LHCN-M2 (cell line): ENCODE measurements around the gene CBX5. TPM values are rescaled to one million over a fixed set of nuclear protein-coding genes. Genes with fewer than 3 reads are reported as not detected.

Experiments
- DNase-seq: peaks from one replicate; pipeline ENCODE4 v3.0.0-alpha.2; 2012; ENCODE audit warnings: low read depth
- total RNA-seq: library from RNA; depleted of rRNA; stranded (reverse); fragments of >200 nt; gene quantifications from 2 replicates; pipeline ENCODE4 v1.2.3, GENCODE V29; 2014

CBX5 gene
- total RNA-seq, 1 experiment from 2014 or later = 90.8 TPM

DNA sequence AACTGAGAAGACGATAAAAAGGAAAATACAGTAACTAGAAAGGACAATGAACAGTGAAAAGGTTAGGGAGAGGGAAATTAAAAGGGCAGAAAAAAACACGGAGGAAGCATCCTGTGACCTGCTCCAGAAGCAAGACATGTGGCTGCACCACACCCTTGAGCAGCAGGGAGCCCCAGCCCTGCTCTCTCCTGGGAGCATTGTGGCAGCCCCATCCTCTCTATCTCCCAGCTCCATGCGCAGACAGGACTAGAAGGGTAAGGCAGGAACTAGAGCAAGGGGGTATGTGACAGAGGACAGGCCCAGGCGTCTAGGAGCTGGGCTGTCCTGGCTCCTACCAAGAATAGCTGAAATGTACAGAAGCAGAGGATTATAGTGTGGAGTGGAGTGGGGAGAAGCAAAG lies 52.5 kb downstream of the CBX5 start:
- no peak for DNase-seq

DNA sequence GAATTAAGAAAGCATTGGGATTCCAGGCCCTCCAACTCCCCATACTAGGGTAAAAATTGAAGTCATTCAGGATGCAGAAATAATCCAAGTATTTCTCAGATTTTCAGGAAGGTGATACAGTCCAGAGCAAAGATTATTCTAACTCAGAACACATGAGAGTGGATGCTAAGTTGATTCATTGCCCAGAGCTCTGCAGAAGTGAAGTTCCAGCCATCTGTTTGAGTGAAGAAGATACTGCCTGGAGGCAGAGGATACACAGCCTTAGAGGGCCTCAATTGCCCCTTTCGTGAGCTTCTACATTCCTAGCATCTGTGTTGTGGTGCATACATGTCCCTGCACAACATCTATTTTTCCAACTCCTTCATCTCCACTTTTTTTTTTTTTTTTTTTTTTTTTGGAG lies 54.3 kb downstream of the CBX5 start:
- no peak for DNase-seq

DNA sequence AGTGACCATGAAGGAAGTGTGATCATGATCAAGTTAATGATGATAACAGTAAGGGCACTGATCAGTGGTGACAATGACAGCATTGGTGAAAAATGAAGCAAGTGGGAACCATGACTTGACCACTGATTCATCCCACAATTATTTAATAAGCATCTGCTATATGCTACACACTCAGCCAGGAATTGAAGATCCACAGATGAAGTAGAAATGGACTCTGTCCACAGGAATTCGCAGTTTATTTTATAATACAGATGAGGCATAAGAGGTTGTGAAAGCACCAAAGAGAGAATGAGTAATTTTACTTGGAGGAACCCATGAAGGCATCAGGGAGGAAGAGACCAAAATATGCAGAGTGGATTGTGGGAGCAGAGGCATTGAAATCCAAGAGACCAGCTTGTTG lies 57.3 kb downstream of the CBX5 start:
- peak; percentile 95 for DNase-seq

DNA sequence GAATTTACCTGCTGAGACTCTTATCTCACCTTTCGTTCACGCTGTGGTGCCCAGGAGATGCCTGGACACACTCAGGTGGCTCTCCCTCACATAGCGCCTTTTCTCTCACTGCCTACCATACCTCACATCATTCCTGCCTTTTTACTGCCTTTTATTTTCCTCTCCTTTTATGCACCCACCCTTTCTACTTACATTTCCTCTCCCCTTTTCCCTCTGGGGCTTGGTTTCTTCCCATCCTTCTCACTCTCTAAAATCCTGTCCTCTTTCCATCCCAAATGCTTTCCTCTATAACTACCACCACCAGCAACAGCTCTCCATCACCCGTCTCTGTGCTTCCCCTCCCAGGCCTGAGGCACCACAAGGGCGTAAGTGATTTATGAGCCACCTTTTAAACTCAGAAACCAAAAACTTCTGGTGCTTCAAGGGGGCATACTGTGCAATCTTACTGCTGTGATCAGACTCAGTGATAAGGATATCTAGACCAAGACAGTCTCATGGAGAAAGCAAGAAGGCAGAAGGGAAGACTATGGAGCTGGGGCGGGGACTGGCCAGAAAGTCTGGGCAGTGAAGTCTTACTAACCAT lies 58.4 kb downstream of the CBX5 start:
- DNase-seq = no peak

DNA sequence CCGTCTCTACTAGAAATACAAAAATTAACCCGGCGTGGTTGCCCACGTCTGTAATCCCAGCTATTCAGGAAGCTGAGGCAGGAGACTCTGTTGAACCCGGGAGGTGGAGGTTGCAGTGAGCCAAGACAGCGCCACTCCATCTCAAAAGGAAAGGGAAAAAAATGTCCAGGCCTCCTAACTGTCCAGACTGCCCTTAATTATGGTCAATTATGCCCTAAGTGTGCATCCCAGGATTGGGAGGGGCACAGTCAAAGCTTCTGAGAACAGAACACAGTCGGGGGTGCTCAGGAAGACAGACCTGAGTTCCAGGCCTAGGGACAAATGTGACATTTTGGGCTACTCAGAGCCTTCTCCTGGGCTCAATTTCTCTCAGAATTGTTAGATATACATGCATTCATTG lies 59.4 kb downstream of the CBX5 start:
- no peak for DNase-seq

DNA sequence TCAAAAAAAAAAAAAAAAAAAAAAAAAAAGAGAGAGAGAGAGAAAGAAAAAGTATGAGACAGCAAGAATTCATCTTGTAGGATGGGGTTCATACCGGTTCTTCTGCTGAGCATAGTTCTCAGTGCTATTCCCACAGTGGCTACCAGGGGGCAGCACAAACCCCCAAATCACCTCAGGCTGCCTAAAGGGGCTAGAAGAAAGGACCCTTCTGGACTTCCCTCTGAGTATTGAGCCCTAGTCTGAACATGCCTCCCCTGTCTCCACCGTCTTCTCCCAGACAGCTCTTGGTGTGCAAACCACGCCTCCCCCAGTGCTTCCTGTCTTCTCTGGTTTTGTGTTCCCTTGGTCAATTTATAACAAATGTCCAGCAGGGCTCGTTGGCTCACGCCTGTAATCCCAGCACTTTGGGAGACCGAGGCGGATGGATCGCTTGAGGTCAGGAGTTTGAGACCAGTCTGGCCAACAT lies 59.8 kb downstream of the CBX5 start:
- peak; percentile 73 for DNase-seq

DNA sequence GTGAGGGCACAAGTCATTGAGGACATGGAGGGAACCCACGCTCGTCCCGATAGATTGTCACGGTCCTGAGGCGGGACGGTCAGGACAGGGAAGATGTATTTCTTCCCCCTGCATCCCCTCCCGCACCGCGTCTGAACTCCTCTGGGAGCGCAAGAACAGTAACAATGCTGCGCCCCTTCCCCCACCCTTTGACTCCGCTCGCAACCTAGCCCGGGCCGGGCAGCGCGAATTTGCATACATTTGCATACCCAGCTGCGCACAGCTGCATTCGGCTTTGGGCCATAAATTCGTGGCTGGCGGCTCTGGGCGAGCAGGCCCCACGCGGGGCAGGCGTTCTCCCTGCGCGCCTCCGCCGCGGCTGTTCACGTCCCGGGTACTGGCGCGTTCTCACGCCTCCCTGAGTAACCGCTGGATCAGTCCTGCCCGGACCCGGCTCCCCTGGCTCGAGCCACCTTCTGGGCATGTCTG lies 62.1 kb downstream of the CBX5 start:
- no peak for DNase-seq

DNA sequence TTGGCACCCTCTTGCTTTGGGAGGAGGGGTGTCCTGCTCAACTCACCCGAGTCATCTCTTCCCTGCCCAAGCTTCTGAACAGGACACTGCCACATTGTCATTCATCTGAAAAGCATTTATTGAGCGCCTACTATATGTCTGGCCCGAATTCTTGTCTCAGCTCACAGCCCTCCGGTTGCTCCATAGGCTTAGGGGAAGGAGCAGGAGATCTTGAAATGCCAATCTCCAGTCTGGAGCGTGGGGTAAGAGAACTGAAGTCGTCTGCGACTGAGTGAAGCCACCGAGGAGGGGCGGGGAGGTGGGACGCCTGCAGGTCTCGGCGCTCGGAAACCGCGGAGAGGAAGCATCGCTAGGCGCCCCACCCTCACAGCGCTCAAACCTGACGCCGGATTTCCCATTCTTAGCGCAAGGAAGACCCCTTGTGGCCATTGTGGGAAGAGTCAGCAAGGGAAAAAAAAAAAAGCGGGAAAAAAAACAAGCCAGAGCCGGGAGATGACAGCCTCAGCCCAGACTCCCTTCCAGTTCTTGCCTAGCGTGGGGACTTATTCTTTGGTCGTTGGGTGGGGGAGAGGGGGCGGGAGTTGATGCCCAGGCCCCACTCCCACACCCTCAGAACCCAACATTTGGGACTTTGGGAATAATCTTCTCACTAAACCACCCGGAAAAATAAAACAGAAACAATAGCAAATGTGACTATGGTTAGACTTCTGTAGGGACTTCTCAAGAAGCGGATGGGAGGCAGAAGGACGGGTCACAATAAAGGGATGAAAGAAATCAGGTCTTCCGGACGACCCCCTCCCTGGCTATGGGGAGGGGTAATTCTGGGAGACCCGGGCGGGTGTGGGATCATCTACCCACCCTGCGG lies 62.9 kb downstream of the CBX5 start:
- peak; percentile 84 for DNase-seq

DNA sequence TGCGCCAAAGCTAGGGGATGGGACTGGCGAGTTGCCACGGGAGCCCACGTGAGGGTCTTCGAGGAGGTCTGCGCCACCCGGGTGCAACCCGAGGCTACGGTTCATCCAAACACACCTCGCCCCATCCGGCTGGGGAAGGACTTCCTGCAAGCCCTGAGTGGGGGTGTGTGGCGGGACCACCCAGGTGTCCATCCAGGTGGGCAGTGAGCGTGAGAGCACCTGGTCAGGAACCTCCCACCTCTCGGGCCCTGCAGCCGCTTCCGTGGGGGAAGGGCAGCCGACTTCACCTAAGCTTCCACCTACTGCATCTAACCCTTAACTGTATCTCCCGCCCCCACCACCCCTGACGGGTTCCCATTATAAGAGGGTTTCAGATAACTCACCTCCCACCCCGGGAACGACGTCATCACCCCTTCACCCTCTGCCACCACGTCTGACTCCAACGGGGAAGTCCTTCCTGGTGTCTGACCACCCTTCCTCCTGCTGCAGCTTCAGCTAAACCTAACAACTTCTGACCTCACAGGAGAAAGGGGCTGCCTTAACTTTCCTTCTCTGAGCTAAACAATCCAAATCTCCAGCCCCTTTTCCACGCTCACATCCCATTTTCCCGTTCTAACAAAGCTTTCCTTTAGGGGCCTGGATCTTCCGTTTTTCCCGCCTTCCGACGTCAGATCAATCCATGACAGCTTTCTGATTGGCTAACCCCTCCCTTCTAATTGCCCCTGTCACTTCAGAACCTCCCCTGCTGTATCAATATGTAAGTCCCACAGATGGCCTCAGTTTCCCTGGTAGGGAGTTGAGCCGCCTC lies 63.7 kb downstream of the CBX5 start:
- DNase-seq = no peak

DNA sequence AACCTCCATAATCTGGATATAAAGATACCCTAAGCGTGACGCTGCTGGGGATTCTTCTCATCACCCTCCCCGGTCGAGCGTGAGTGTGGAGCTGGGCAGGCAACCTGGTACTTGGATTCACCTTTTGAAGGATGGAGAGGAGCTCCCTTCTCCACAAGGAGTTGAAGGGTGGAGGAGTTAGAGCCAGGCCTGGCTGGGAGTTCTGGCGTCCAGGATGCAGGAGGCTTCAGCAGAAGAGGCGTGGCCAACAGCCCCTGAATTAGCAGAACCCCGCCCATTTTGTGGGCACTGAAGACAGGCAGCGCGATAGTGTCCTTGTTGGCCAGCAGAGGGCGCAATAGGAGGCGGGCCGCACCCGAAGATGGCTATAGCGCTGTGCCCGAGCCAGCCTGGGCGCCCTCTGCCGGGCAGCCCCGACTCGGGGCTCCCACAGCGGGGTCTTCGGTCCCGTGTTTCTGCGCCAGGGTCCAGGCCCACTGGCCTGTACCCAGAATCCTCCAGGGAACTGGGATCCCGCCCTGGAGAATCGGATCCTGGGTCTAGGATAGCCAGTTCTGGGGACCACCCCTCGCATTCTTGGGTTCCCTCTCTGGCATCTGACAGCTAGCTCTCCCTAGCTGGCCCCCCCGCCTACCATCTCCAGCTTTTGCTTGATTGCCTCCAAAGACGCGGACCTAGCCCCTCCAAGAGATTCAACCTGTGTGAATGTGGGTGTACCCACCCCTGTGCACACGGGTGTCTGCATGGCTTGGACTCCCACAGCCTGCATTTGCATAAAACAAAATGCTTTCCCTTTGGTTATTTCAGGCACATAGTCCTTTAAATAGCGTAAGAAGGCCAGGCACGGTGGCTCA lies 65.1 kb downstream of the CBX5 start:
- DNase-seq = peak; percentile 84

DNA sequence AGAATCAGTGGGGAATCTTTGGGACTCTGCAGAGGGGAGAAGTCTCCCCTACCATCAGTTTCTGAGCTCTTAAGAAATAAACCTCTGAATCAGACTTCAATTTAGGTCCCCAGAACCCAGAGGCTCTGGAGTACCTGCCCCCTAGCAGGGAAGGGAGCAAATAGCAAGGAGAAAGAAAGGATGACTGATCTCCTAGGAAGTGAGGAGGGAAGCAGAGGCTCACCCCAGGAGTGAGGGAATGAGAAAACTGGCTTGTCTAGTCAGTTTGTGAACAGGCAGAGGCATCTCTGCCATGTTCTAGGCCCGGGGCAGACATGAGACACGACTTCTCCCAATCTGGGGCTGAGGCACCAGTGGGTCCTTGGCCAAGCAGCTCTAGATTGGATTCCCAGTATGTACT lies 66.8 kb downstream of the CBX5 start:
- DNase-seq = peak; percentile 35

DNA sequence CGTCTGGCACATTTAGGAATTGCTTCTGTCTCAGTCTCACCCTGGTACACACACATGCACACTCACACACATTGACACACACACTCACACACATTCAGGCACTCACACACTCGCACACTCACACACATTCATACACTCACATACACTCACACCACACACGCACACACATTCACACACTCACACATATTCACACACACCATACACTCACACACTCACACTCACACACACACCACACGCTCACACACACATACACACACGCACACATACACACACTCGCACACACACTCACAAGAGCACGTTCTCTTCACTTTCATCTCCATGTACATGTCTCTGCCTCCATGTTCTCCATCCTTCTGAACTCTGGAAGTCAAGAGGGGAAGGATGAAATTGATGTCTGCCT lies 68.0 kb downstream of the CBX5 start:
- DNase-seq = no peak

DNA sequence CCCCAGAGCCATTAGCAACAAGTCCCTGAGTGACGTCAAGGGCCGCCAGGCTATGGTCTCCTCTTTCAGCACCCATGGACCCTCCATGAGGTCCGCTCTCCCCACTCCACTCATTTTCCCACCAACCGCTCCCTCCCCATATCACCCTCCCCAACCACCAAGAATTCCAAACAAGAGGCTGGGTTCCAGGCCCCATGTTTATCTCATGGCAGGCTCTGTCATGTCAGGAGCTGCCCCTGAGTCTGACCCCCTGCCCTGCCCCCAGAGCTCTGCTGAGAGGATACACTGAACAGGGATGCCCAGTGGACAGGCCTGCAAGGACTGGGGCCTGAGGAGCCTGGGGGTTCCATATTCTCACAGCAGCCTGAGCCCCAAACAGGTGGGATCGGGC lies 69.5 kb downstream of the CBX5 start:
- no peak for DNase-seq

DNA sequence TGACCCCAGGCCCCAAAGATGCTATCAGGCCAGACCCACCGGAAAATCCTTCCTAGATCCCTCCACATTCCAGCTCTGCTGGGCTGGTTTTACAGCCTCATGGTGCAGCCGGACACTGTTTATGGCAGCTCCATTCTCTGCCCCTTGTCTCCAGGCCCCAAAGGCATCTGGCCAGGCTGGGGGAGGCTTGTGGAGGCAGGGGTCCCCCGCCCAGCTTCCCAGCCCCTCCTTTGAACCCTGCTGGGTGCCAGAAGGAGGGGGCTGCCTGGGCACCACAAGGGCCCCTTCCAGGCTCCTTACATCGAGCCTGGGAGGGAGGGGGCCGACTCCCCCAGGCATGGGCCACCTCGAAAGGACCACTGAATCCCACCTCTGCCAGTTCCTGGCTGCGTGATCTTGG lies 71.3 kb downstream of the CBX5 start:
- no peak for DNase-seq

DNA sequence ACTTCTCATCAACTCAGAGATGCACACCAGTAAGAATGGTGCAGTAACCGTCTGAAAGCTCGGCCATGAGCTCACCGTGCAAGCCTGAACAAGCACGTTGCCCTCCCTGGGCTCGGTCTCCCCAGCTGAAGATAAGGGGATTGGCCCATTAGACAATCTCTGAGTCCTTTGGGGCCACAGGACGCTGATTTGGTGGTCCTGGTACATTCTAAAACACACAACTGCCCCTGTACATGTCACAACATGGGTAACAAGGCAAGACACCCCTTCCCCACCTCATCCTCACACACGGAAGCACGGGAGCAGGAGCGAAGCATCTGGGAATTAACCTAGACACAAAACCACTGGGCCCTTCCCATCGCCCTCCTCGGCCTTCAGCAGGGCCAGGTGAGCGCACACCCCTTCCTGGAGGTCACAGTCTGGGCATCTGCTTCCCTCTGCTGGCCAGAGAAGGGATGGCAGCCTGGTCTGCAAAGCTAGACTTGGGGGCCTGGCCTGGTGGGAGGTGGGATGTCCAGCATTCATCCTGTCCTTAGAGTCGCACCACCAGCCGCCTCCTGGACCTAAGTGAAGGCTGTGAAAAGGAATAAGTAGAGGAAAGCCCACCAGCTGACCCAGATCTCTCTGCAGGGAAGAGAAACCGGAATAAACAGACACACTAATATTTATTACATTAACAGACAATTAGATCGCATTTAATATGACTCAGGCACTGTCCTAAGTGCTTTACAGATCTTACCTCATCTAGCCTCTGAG lies 72.2 kb downstream of the CBX5 start:
- peak; percentile 61 for DNase-seq

DNA sequence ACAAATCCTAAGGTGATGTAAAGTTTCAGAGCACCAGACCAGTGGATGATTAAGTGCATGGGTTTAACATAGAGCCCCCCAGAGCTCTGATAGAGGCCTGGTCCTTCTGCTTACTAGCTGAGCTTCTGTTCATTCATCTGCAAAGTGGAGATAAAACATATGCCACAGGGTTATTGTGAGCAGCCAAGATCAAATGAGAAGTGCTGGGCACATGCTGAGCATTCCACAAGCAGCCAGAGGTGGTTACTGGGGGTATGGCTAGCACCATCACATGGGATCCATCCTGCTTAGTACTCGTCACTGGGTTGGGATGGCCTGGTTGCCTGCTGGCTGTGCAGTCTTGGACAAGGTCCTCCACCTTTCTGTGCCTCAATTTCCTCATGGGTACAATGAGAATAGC lies 73.1 kb downstream of the CBX5 start:
- no peak for DNase-seq

DNA sequence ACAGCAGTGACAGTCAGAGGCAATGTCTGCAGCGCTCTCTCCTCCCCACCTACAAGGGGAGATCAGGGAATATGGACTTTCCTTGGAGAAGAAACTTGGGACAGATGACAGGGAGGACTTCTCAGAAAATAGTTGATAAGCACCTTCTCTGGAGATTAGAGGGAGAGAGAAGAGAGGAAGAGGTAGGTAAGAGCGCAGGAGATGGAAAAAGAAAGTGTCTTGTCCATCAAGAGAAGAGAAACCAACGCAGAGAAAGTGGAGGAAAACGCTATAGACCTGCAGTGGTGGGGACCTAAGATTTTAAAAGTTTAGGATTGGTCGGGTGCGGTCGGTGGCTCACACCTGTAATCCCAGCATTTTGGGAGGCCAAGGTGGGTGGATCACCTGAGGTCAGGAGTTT lies 75.6 kb downstream of the CBX5 start:
- DNase-seq = no peak

DNA sequence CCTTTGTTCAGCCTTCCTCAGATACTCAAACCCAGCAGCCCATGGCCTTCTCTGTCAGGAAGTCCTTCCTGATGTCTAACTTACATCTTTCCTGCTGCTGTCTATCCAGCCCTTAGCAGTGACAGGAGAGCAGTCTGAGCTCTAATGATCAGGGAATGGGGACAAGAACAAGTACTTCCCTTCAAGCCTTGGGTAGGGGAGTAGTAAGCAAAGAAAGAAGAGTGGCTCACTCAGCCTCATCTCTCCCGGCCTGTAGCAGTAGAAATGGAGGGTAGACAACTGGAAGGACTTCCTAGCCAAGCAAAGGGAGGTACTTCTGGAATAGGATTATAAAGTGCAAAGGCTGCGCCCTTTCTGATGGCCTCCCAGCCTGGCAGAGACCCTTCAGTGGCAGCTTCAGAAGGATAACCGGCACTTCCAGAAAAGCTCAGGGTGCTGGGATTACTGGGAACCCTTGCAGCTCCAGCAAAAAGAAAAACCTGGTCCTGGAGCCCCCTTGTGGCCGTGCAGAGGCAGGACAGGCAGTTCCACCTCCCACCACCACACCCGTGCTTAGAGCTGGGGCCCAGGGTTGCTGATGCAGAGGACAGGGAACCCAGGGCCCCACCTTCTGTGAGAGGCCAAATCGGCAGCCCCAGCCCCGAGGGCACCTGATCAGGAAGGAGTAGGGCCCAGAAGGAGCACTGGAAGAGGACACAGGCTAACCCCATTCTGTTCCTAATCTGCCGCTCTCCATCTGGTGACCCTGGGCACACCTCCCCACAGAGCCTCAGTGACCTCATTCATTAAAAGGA lies 78.7 kb downstream of the CBX5 start:
- peak; percentile 74 for DNase-seq

DNA sequence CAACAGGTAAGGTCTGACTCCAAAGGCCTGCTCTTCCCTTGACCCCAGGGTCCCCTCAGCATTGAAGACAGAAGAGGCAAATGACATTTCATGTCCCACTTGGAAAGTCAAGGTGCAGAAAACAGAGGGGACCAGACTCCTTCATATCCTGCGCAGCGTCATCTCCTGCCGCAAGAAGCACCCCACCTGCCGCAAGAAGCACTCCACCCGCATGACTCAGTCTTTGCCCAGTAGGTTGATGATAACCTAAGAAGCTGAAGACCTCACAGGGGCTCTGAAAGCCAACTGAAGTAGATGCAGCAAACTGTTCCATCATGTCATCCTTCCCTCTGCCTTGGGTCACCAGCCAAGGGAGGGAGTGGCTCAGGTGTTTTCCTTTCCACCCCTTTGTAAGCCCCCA lies 79.5 kb downstream of the CBX5 start:
- DNase-seq = no peak

DNA sequence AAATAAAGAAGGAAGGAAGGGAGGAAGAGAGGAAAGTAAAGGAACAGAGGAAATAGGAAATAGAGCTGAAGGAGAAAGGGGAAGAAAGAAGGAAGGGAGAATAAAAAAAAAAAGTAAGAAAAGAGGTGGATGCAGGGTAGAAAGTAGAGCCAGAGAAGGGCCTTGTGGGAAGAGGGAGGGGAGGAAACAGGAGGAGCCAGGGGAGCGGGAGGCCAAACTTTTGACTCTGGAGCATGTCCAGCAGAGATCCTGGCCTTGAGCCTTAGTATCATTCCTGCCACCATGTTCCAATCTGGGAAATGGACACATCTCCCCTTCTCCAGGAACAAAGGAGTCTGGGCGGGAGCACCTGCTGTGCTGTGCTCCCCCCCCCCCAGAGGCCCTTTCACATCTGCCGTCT lies 80.0 kb downstream of the CBX5 start:
- DNase-seq = no peak
